ENCODE results near the gene IMMP2L.

IMMP2L gene

GRCh38 chr7:110786328-110786965 is 775.8 kb downstream of the IMMP2L start:
- in situ Hi-C loops (cut with MboI; ENCODE audit: low sequenced_read_pairs): no loop called here

DNA sequence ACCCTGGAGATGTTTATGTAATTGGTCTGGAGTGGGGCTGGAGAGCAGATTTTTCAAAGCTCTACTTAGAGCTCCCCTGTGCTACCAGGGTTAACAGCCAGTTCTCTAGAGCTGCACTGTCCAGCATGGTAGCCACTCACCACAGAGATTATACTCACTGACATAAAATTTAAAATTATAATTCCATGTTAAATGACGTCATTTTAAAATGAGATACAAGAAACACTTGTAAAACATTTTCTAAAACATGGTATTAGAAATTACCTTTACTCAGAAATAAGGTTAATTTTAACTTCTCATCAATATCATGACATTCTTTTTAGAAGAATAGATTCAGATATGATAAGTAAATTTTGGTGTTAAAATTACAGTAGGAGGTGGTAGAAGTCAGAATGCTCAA is 777.5 kb downstream of the IMMP2L start:
- in situ Hi-C loops (cut with MboI; ENCODE audit: low sequenced_read_pairs): no loop called here

DNA sequence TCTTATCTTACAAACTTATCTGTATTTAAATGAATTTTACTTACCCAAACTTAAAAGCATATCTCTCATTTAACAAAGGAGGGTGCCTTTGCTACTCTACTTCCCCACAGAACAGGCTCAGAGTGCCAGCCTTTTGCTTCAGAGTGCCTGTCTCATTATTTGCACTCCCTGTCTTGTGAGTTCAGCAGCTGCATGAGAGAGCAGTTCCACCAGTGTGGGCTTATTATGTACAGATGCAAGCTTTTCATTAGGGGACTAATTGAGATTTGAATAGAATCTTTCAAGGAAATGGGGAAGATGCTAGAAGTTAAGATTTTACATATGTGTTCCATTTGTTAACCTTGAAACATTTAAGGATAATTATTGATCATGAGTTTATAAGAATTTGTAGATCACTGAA is 781.6 kb downstream of the IMMP2L start:
- in situ Hi-C loops (cut with MboI; ENCODE audit: low sequenced_read_pairs): no loop called here

- in situ Hi-C loops (cut with MboI; ENCODE audit: low sequenced_read_pairs): no loop called here
These were observed 783.0 kb downstream of the IMMP2L start for GRCh38 chr7:110779339-110779738.

DNA sequence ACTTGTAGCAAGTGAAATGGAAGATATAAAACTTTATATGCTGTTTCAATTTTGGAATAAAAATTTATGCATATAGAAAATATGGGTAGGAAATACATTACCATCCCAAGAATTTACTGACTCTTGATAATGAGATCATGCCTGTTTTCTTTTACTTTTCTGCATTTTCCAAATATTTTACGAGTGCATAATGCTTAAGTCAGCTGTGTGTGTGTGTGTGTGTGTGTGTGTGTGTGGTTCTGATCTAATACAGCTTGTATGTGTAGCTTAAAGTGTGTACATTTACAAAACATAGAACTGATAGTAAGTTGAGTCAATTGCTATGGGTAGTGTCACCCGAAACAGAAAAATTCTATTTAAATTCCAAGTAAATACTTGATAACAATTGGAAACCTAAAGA is 787.2 kb downstream of the IMMP2L start:
- in situ Hi-C loops (cut with MboI; ENCODE audit: low sequenced_read_pairs): no loop called here

- in situ Hi-C loops (cut with MboI; ENCODE audit: low sequenced_read_pairs): no loop called here
These were observed 788.2 kb downstream of the IMMP2L start for GRCh38 chr7:110774071-110774470.

DNA sequence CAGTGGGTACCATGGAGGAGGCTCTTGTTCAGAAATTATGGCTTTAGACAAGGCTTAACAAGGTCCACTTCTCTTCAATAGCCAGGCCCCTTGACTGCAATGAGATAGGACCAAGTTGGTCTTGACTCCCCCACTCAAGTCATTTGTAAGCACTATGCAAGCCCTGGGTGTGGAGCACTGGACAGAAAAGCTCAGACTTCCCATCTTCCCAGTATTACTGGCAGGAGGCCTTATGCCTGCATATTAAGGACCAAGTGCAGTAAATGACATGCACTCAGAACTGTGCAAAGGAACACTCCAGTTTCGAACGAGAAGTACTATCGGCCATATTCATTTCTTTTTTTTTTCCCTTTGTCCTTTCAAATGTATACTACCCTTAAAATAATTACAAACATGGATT is 789.7 kb downstream of the IMMP2L start:
- in situ Hi-C loops (cut with MboI; ENCODE audit: low sequenced_read_pairs): no loop called here

DNA sequence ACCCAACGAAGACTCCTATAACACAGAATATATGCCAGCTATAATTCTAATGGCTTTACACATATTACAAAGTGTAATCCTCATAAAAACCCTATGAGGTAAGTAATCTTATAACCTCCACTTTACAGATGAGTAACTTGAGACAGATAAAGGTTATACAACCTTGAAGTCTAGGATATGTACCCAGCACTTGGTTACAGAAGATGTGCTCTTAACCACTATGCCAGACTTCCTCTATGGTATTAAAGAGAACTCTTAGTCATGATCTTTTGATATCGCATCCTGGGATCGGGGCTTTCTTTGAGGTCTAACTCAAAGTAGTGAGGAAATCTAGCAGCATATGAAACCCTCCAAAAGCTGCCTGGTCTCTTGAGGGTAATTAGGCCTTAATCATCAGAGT is 790.6 kb downstream of the IMMP2L start:
- in situ Hi-C loops (cut with MboI; ENCODE audit: low sequenced_read_pairs): no loop called here

- in situ Hi-C loops (cut with MboI; ENCODE audit: low sequenced_read_pairs): no loop called here
These were observed 794.7 kb downstream of the IMMP2L start for GRCh38 chr7:110767550-110768110.

GRCh38 chr7:110766864-110767263 is 795.4 kb downstream of the IMMP2L start:
- in situ Hi-C loops (cut with MboI; ENCODE audit: low sequenced_read_pairs): no loop called here

- in situ Hi-C loops (cut with MboI; ENCODE audit: low sequenced_read_pairs): no loop called here
These were observed 797.4 kb downstream of the IMMP2L start for GRCh38 chr7:110764852-110765251.

GRCh38 chr7:110762546-110763225 is 799.6 kb downstream of the IMMP2L start:
- in situ Hi-C loops (cut with MboI; ENCODE audit: low sequenced_read_pairs): no loop called here

DNA sequence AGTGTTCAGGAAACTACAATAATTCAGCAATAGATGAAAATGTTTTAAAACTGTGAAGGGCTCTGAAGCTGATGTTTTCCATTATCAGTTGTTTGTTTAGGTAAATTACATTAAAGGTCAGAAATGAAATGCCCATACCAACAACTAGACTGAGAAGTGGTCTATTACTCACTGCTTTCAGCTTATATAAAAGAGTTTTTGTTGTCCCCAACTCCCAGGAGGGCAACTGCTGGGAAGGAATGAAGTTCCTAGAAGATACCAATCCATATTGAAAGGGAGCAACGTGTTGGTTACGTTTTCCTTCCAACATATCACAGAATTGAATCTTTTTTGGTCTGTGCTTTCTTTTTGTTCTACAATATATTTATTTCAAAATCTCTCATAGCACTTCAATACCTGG is 802.0 kb downstream of the IMMP2L start:
- in situ Hi-C loops (cut with MboI; ENCODE audit: low sequenced_read_pairs): no loop called here

DNA sequence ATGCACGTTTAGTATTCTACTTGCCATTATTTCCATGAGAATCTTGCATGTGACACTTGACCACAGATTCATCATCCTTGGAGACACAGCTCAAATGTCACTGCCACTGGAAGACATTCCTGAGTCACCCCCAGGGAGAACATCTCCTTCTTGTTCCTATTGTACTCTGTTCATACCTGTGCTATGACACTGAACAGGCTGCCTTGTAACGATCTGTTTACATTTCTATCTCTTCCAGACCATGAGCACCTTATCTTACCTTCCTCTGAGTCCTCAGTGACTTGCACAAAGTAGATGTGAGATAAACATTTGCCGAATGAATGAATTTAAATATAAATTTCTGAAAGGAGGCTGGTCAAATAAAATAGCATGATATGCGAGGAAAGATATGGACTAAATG is 803.2 kb downstream of the IMMP2L start:
- in situ Hi-C loops (cut with MboI; ENCODE audit: low sequenced_read_pairs): no loop called here

DNA sequence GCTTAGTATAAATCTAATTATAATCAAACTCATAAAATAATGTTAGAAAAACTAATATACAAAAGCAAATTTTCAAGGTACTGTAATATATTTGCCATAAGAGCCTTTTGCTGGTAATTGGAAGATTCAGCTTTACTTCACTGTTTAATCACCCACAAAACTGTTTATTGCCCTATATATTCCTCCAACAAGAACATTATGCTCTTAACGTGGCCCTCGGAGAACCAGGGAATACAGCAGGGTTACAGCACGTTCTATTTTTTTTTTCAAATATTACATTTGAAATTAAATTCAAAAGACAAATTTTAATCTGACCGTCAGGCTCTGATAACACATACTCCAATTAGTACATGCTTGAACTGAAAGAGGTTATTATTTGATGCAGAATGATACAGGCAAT is 807.6 kb downstream of the IMMP2L start:
- in situ Hi-C loops (cut with MboI; ENCODE audit: low sequenced_read_pairs): no loop called here

DNA sequence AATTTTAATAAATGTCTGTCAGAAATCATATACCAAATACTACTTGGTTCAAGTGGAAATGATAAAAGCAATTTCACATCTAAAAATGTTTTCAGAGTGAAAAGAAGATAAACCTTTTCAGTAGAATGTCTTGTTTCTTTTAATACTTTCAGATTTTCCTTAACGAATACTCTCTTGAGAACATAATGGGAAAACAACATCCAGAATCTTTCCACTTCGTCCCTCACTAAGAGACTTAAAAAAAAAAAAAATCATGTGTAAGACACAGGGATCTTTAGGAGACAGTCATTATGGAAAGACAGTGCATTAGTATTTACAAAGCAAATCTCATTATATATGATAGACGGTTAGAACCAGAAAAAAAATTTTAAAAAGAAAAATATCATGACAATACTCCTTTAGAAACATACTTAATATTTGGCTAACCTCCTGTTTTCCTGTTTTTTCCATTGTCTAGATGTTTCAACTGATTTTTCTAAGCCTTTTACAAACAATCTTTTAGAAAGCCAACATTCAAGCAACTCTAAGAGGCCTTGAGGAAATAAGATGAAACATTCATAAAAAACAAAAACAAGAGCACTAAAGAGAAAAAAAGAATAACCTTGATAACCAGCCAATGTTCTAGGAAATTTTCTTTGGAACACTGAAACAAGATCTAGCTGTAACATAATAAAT is 811.2 kb downstream of the IMMP2L start:
- in situ Hi-C loops (cut with MboI; ENCODE audit: low sequenced_read_pairs): no loop called here

GRCh38 chr7:110733221-110733620 is 829.1 kb downstream of the IMMP2L start:
- in situ Hi-C loops (cut with MboI; ENCODE audit: low sequenced_read_pairs): no loop called here

GRCh38 chr7:110724811-110725210 is 837.5 kb downstream of the IMMP2L start:
- in situ Hi-C loops (cut with MboI; ENCODE audit: low sequenced_read_pairs): no loop called here

DNA sequence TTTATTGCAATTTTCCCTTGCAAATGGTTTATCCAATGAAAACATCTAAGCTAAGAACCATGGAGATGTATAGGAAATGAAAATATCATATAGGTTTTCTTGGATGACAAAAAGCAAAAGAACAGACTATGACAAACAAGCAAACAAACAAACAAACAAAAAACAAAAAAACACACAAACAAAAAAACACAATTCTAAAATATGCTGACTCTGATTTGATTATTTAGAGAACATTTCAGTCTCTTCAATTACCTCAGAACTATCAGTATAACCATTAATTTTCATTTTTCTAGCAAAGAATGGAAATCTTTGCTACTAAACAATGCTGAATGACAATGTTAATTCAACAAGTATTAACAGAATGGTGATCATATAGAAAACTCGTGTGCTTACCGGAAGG is 840.9 kb downstream of the IMMP2L start:
- in situ Hi-C loops (cut with MboI; ENCODE audit: low sequenced_read_pairs): no loop called here

DNA sequence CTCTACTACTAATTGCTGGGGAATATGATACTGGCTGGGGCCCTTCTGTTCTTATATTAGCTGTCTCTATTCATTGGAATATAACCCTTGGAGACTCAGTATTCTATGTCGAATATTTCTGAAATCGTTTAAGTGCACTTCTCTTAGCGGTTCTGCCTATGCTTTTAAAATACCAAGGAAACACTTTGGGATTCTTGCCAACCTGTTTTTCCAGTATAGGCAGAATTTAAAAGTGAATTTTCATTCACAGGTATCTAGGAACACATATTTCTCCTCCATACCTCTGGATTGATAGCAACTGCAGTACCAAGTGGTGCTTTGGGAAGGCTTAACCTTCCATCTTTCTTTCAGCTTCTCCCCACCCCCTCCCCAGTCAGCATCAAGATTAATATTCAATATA is 841.7 kb downstream of the IMMP2L start:
- in situ Hi-C loops (cut with MboI; ENCODE audit: low sequenced_read_pairs): no loop called here

GRCh38 chr7:110719741-110720140 is 842.6 kb downstream of the IMMP2L start:
- in situ Hi-C loops (cut with MboI; ENCODE audit: low sequenced_read_pairs): no loop called here

Measured in HL-60/S4 treated with phorbol 12-myristate 13-acetate at 8.2 ng/mL for 4 days and 3 days (cell line).